PFSK-1 (cell line): ENCODE measurements around the gene ROMO1. TPM values are rescaled to one million over a fixed set of nuclear protein-coding genes. Genes with fewer than 3 reads are reported as not detected.
A peak's percentile ranks its signal among the peaks of the same experiment; 100 is the strongest.

ENCODE experiments used
- FOXP2 ChIP-seq: optimal IDR thresholded peaks from 2 replicates; pipeline ENCODE3; 2011; ENCODE audit warnings: borderline replicate concordance, control low read depth, inconsistent platforms; ENCODE audit not compliant: insufficient read depth; ENCODE audit errors: extremely low read length, extremely low read depth
- POLR2AphosphoS5 ChIP-seq: IDR thresholded peaks from 2 replicates; pipeline ENCODE4 v1.6.1; 2012; ENCODE audit warnings: low read depth, mild to moderate bottlenecking, control low read depth, low read length, moderate library complexity
- SIN3A ChIP-seq: IDR thresholded peaks from 2 replicates; pipeline ENCODE4 v1.6.1; 2012; ENCODE audit warnings: mild to moderate bottlenecking, low read length, moderate library complexity, borderline replicate concordance; ENCODE audit not compliant: insufficient read depth
- TAF1 ChIP-seq: IDR thresholded peaks from 2 replicates; pipeline ENCODE4 v1.6.1; 2012; ENCODE audit warnings: low read length, control low read depth, borderline replicate concordance; ENCODE audit not compliant: insufficient read depth
- polyA plus RNA-seq: library from polyadenylated mRNA; unstranded; fragments of >200 nt; gene quantifications from one replicate; pipeline ENCODE4 v1.2.1, GENCODE V29; 2012; ENCODE audit warnings: low read depth, missing spikeins; ENCODE audit not compliant: insufficient read length
- TF ChIP-seq, protein P1 (sequence below), 2 experiments: IDR thresholded peaks; 2 replicates each; pipeline versions ENCODE4 v1.6.1 to v1.8.0; 2011 to 2012; ENCODE audit warnings: low read depth in 2 of 2, low read length in 2 of 2, control low read depth in 1 of 2, inconsistent platforms in 1 of 2, mild to moderate bottlenecking in 1 of 2, moderate library complexity in 1 of 2; ENCODE audit not compliant: insufficient read depth in 1 of 2

ROMO1 gene
- 377 TPM for polyA plus RNA-seq

DNA sequence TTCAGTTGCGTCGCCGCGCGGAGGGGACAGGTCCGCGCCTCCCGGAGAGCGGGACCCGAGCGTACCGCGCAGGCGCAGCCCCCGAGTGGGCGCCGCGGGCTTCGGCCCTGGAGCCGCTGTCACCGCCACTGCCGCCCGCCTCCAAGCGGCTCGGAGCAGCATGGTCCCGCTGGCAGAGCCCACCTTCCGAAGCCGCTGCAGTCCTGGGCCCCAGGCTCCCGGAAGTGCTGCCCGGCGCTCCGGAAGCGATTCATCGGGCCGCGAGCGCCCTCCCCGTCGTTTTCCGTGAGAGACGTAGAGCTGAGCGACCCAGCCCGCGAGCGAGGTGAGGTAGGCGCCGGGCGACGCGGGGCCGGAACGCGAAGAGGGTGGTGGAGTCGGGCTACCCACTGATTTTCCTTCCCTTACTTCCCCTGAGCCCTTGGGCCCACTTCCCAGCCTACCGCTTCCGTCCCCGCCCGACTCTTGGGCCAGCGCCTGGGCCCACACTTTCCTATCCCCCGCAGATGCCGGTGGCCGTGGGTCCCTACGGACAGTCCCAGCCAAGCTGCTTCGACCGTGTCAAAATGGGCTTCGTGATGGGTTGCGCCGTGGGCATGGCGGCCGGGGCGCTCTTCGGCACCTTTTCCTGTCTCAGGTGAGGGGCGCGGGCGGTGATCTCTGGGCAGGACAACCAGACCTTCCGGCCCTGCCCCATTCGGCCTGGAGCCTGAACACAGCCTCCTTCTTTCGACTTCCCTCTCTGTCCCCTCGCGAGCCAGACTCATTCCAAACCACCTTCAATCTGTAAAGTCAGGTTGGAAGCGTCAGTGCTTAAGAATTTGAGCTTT is at the start of gene ROMO1, which contains the start of gene NFS1:
Gene ROMO1 (plus strand): TSS at position 279 of the 830 bp plus-strand sequence. CDS start 228 bp downstream, at position 507.
Gene NFS1 (minus strand): TSS at position 226 of the 830 bp plus-strand sequence. CDS start 64 bp downstream, at position 162.
- TF ChIP-seq, protein P1, sequence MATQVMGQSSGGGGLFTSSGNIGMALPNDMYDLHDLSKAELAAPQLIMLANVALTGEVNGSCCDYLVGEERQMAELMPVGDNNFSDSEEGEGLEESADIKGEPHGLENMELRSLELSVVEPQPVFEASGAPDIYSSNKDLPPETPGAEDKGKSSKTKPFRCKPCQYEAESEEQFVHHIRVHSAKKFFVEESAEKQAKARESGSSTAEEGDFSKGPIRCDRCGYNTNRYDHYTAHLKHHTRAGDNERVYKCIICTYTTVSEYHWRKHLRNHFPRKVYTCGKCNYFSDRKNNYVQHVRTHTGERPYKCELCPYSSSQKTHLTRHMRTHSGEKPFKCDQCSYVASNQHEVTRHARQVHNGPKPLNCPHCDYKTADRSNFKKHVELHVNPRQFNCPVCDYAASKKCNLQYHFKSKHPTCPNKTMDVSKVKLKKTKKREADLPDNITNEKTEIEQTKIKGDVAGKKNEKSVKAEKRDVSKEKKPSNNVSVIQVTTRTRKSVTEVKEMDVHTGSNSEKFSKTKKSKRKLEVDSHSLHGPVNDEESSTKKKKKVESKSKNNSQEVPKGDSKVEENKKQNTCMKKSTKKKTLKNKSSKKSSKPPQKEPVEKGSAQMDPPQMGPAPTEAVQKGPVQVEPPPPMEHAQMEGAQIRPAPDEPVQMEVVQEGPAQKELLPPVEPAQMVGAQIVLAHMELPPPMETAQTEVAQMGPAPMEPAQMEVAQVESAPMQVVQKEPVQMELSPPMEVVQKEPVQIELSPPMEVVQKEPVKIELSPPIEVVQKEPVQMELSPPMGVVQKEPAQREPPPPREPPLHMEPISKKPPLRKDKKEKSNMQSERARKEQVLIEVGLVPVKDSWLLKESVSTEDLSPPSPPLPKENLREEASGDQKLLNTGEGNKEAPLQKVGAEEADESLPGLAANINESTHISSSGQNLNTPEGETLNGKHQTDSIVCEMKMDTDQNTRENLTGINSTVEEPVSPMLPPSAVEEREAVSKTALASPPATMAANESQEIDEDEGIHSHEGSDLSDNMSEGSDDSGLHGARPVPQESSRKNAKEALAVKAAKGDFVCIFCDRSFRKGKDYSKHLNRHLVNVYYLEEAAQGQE (IDR thresholded peaks at IDR 0.05; ENCODE audit: insufficient read depth in 1 of 2, low read depth in 2 of 2, low read length in 2 of 2) = no peak
- TF ChIP-seq FOXP2 (peak; percentile 38), POLR2AphosphoS5 (peak; percentile 94), TAF1 (peak; percentile 79; the same call in 1 of the 2 replicates), SIN3A (peak; percentile 49; the same call in 1 of the 2 replicates)

DNA sequence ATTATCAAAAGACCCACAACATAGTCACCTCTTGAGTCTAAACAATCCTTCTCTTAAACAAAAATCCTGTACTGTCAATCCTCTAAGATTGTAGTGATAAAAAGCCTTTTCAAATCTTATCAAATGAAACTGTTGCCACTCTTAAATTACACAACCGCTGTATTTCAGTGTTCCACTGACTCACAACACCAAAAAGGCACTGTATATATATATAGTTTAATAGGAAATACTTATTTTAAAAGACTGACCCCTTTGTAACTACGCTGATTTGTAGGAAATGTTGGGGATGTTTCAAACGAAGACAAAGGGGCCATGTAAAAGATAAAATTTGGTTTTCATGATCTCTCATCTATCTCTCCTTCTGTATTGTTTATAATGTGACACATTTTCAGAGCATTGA is 48.6 kb upstream of the ROMO1 start:
- TF ChIP-seq, protein P1 (IDR thresholded peaks at IDR 0.05; ENCODE audit: insufficient read depth in 1 of 2, low read depth in 2 of 2, low read length in 2 of 2) = no peak
- no peak for TF ChIP-seq FOXP2
- TF ChIP-seq POLR2AphosphoS5 = no peak
- TF ChIP-seq TAF1 = no peak
- TF ChIP-seq SIN3A = no peak

DNA sequence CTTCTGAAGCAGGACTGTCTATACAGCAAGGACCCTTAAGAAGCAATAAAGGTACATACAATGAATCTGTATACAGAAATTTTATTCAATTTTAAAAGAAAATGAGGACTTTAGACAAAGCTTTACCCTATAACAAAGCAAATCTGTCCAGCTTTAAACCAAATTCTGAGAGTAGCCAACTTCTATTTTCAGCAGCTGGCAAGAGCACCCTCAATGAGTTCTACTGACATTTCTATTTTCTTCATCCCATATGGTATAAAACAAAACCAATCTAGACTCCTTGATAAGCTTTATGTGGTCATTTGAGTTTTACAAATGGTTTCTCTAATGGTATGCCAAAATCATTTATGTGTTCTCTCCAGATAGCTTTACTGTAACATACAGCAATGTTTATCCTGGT is 47.2 kb upstream of the ROMO1 start:
- TF ChIP-seq SIN3A (no peak), POLR2AphosphoS5 (no peak), FOXP2 (no peak), TAF1 (no peak)
- TF ChIP-seq, protein P1 (IDR thresholded peaks at IDR 0.05; ENCODE audit: insufficient read depth in 1 of 2, low read depth in 2 of 2, low read length in 2 of 2) = no peak

DNA sequence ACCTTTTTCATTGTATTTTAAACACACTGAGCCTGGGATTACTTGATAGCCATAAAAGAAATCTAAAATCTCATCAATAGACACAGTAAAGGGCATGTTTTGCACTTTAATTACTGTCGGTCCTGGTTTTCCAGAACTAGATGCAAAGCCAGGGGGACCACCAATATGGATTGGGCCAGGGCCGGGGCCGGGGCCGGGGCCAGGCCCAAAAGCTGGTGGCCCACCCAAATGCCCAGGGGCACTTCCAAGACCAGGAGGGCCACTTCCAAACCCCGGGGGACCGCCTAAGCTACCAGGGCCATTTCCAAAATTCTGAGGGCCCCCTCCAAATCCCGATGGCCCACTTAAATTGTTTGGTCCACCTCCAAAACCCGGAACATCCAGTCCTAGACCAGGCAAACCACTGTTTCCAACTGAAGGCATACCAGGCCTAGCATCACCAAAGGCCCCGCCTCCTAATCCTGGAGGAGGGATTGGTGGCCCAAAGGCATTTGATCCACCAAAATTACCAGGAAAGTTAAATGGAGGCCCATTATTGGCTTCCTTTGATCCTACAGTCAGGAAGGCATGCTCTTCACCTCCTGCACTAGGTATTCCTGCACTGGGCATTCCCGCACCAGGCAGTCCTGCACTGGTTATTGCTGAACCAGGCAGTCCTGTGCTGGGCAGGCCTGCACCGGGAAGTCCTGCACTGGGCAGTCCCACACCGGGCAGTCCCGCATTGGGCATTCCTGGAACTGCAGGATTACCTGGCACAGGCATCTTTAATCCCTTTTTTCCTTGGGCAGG is 46.4 kb upstream of the ROMO1 start:
- TF ChIP-seq POLR2AphosphoS5 = 0 out of 2 replicates have a peak, but pooled peaks have one; percentile 22
- TF ChIP-seq, protein P1 (IDR thresholded peaks at IDR 0.05; ENCODE audit: insufficient read depth in 1 of 2, low read depth in 2 of 2, low read length in 2 of 2) = no peak
